CD4-positive, alpha-beta memory T cell (primary cell): ENCODE measurements around the gene SLC29A4. TPM values are rescaled to one million over a fixed set of nuclear protein-coding genes. Genes with fewer than 3 reads are reported as not detected.
"Not testable (repeated sequence)": the region's sequence is repeated elsewhere in the genome, so short reads cannot be mapped to it uniquely, and the experiment has no call there.

Source experiments
- CTCF ChIA-PET: fragments of 350-600 bp; sonication (Branson Sonifier 250); formaldehyde crosslinking; loops from one replicate; lab custom pipeline; 2021; ENCODE audit warnings: inconsistent platforms; ENCODE audit not compliant: partially characterized antibody; lab: Charles Lee
- POLR2A ChIA-PET: fragments of 350-600 bp; sonication (Branson Sonifier 250); formaldehyde crosslinking; loops from one replicate; lab custom pipeline; 2021; ENCODE audit not compliant: partially characterized antibody; lab: Charles Lee
- DNase-seq, 5 donors: peaks; one replicate each; pipeline versions ENCODE4 v3.0.0 to v3.0.0-alpha.2; 2020 to 2022; ENCODE audit warnings: mixed read lengths in 1 of 5
- H3K27ac ChIP-seq: one replicate; pipeline ENCODE4 v1.7.0; 2013; ENCODE audit warnings: low read depth, low read length
- H3K27me3 ChIP-seq: 2 replicates; pipeline ENCODE4 v1.7.0; 2013; ENCODE audit warnings: mild to moderate bottlenecking, low read length, moderate library complexity; ENCODE audit not compliant: insufficient read depth
- H3K36me3 ChIP-seq: 2 replicates; pipeline ENCODE4 v1.7.0; 2013; ENCODE audit warnings: mild to moderate bottlenecking, low read length, moderate library complexity; ENCODE audit not compliant: insufficient read depth
- H3K4me1 ChIP-seq: 2 replicates; pipeline ENCODE4 v1.7.0; 2013; ENCODE audit warnings: mild to moderate bottlenecking, low read length, moderate library complexity; ENCODE audit not compliant: insufficient read depth
- H3K4me3 ChIP-seq, 2 donors: one replicate each; pipeline ENCODE4 v1.7.0; 2013; ENCODE audit warnings: low read length in 2 of 2, mild to moderate bottlenecking in 1 of 2
- H3K9me3 ChIP-seq, 2 donors: one replicate each; pipeline ENCODE4 v1.7.0; 2013; ENCODE audit warnings: low read length in 2 of 2, control low read depth in 1 of 2; ENCODE audit not compliant: control insufficient read depth in 1 of 2
- H3K27ac Mint-ChIP-seq, 7 donors: one replicate each; pipeline ENCODE4 v1.8.0; 2020 to 2021; ENCODE audit warnings: mixed read lengths in 7 of 7, mild to moderate bottlenecking in 6 of 7, inconsistent platforms in 3 of 7, moderate library complexity in 3 of 7
- H3K27me3 Mint-ChIP-seq, 2 donors: one replicate each; pipeline ENCODE4 v1.8.0; 2020 to 2021; ENCODE audit warnings: mixed read lengths in 2 of 2
- H3K36me3 Mint-ChIP-seq, 2 donors: one replicate each; pipeline ENCODE4 v1.8.0; 2020 to 2021; ENCODE audit warnings: mixed read lengths in 2 of 2, inconsistent platforms in 1 of 2, mild to moderate bottlenecking in 1 of 2
- H3K4me1 Mint-ChIP-seq, 4 donors: one replicate each; pipeline ENCODE4 v1.8.0; 2020 to 2021; ENCODE audit warnings: mixed read lengths in 4 of 4, mild to moderate bottlenecking in 1 of 4
- H3K4me3 Mint-ChIP-seq, 8 donors: one replicate each; pipeline ENCODE4 v1.8.0; 2020 to 2021; ENCODE audit warnings: mixed read lengths in 8 of 8, mild to moderate bottlenecking in 7 of 8, moderate library complexity in 6 of 8, inconsistent platforms in 3 of 8
- H3K9me3 Mint-ChIP-seq, 8 donors: one replicate each; pipeline ENCODE4 v1.8.0; 2020 to 2021; ENCODE audit warnings: mixed read lengths in 8 of 8, mild to moderate bottlenecking in 5 of 8, inconsistent platforms in 3 of 8, moderate library complexity in 1 of 8
- intact Hi-C: fragments of 100-400 bp; cut with micrococcal nuclease; formaldehyde crosslinking; loops from one replicate; pipeline ENCODE4 v1.15.1; 2023
- polyA plus RNA-seq, 2 donors: library from polyadenylated mRNA; unstranded; fragments of 300-500 nt; fragmentation: Illumina TruSeq; gene quantifications; one replicate each; pipeline ENCODE4 v1.2.3, GENCODE V29; 2021
- total RNA-seq, 2 experiments: library from RNA; stranded (reverse); gene quantifications; one replicate each; pipeline ENCODE4 v1.2.3, GENCODE V29; 2021

The SLC29A4 gene
- total and polyA plus RNA-seq, 4 experiments from 2014 or later, result 0.36 to 0.82 (median 0.63) TPM

- ChIA-PET POLR2A (no interaction called here), CTCF (no interaction called here)
- Mint-ChIP-seq H3K4me1 (no peaks in the 10 kb centered on the region), H3K36me3 (no peaks in the 10 kb centered on the region), H3K27ac (no peak overlapping the region), H3K27me3 (peaks cover 4 to 15% of the 10 kb centered on the region in 2 donors), H3K9me3 (no peaks in the 10 kb centered on the region), H3K4me3 (peak overlapping the region in 6 of 8 donors; percentile 38 to 71 (median 62))
- no peaks in the 10 kb centered on the region for H3K27me3 ChIP-seq
- no peaks in the 10 kb centered on the region for H3K36me3 ChIP-seq
- no peaks in the 10 kb centered on the region for H3K9me3 ChIP-seq
- H3K4me3 ChIP-seq, result no peak overlapping the region
- H3K27ac ChIP-seq, result no peak overlapping the region
- intact Hi-C loops, result no loop called here
- no peak for DNase-seq
- peaks cover 5% of the 10 kb centered on the region for H3K4me1 ChIP-seq
These were observed 1.9 kb downstream of the SLC29A4 start for GRCh38 chr7:5284304-5285281.

- CTCF ChIA-PET, result no interaction called here
- no peaks in the 10 kb centered on the region for H3K27me3 ChIP-seq
- H3K36me3 ChIP-seq, result no peaks in the 10 kb centered on the region
- no peak overlapping the region for H3K27ac ChIP-seq
- intact Hi-C loops, result no loop called here
- H3K4me3 ChIP-seq, result no peak overlapping the region
- DNase-seq, result no peak
- H3K27me3 Mint-ChIP-seq, result peaks cover 4 to 10% of the 10 kb centered on the region in 2 donors
- no peaks in the 10 kb centered on the region for H3K9me3 ChIP-seq
- no peaks in the 10 kb centered on the region for H3K9me3 Mint-ChIP-seq
- no peak overlapping the region for H3K4me3 Mint-ChIP-seq
- H3K4me1 ChIP-seq, result peaks cover 5% of the 10 kb centered on the region
- no peaks in the 10 kb centered on the region for H3K36me3 Mint-ChIP-seq
- POLR2A ChIA-PET, result no interaction called here
- no peak overlapping the region for H3K27ac Mint-ChIP-seq
- no peaks in the 10 kb centered on the region for H3K4me1 Mint-ChIP-seq
These were observed 4.2 kb downstream of the SLC29A4 start for GRCh38 chr7:5286933-5287332.

- POLR2A ChIA-PET, H3K4me1 Mint-ChIP-seq, H3K27ac Mint-ChIP-seq, CTCF ChIA-PET, H3K9me3 Mint-ChIP-seq, H3K4me3 Mint-ChIP-seq, H3K36me3 ChIP-seq, intact Hi-C loops, H3K4me3 ChIP-seq, DNase-seq, H3K27me3 ChIP-seq, H3K36me3 Mint-ChIP-seq, H3K27ac ChIP-seq, H3K4me1 ChIP-seq, H3K9me3 ChIP-seq: not testable (repeated sequence)
- peaks cover 4 to 10% of the 10 kb centered on the region in 2 donors for H3K27me3 Mint-ChIP-seq
These were observed 4.6 kb downstream of the SLC29A4 start for GRCh38 chr7:5287373-5287772.

GRCh38 chr7:5287802-5288201 lies 5.1 kb downstream of the SLC29A4 start:
- H3K4me1 Mint-ChIP-seq, result no peaks in the 10 kb centered on the region
- intact Hi-C loops, result no loop called here
- CTCF ChIA-PET, result no interaction called here

GRCh38 chr7:5288560-5288959 lies 5.8 kb downstream of the SLC29A4 start:
- H3K9me3 Mint-ChIP-seq, H3K36me3 Mint-ChIP-seq, H3K27ac Mint-ChIP-seq, CTCF ChIA-PET, DNase-seq, H3K27me3 ChIP-seq, H3K4me1 ChIP-seq, H3K9me3 ChIP-seq, POLR2A ChIA-PET, H3K4me1 Mint-ChIP-seq, H3K36me3 ChIP-seq, H3K4me3 ChIP-seq, H3K27ac ChIP-seq, H3K4me3 Mint-ChIP-seq, intact Hi-C loops: not testable (repeated sequence)
- peaks cover 4 to 10% of the 10 kb centered on the region in 2 donors for H3K27me3 Mint-ChIP-seq

More at GRCh38 chr7:5287802-5288201, 5.1 kb downstream of the SLC29A4 start:
- H3K27ac ChIP-seq, result no peak overlapping the region
- Mint-ChIP-seq H3K9me3 (no peaks in the 10 kb centered on the region), H3K27ac (no peak overlapping the region), H3K36me3 (no peaks in the 10 kb centered on the region), H3K27me3 (peaks cover 4 to 10% of the 10 kb centered on the region in 2 donors), H3K4me3 (no peak overlapping the region)
- DNase-seq, result no peak
- H3K36me3 ChIP-seq, result no peaks in the 10 kb centered on the region
- H3K9me3 ChIP-seq, result no peaks in the 10 kb centered on the region
- POLR2A ChIA-PET, result no interaction called here
- H3K4me1 ChIP-seq, result peaks cover 5% of the 10 kb centered on the region
- no peak overlapping the region for H3K4me3 ChIP-seq
- H3K27me3 ChIP-seq, result no peaks in the 10 kb centered on the region

GRCh38 chr7:5289355-5289754 lies 6.6 kb downstream of the SLC29A4 start:
- Histone ChIP-seq H3K27ac (no peak overlapping the region), H3K4me3 (no peak overlapping the region), H3K4me1 (no peaks in the 10 kb centered on the region), H3K36me3 (no peaks in the 10 kb centered on the region), H3K27me3 (no peaks in the 10 kb centered on the region), H3K9me3 (no peaks in the 10 kb centered on the region)
- no peak overlapping the region for H3K4me3 Mint-ChIP-seq
- H3K4me1 Mint-ChIP-seq, result peaks cover 0 to 2% (median 0%) of the 10 kb centered on the region in 4 donors
- intact Hi-C loops, result no loop called here
- POLR2A ChIA-PET, result no interaction called here
- H3K9me3 Mint-ChIP-seq, result peaks cover 0 to 4% (median under 1%) of the 10 kb centered on the region in 8 donors
- no peak for DNase-seq
- H3K36me3 Mint-ChIP-seq, result no peaks in the 10 kb centered on the region
- H3K27me3 Mint-ChIP-seq, result peaks cover 2 to 8% of the 10 kb centered on the region in 2 donors
- no peak overlapping the region for H3K27ac Mint-ChIP-seq
- CTCF ChIA-PET, result no interaction called here

GRCh38 chr7:5291301-5291700 lies 8.6 kb downstream of the SLC29A4 start:
- H3K9me3 Mint-ChIP-seq, result peaks cover 0 to 20% (median 7%) of the 10 kb centered on the region in 8 donors
- no peak overlapping the region for H3K27ac Mint-ChIP-seq
- Histone ChIP-seq H3K4me1 (no peaks in the 10 kb centered on the region), H3K36me3 (no peaks in the 10 kb centered on the region), H3K27ac (no peak overlapping the region), H3K9me3 (no peaks in the 10 kb centered on the region), H3K27me3 (no peaks in the 10 kb centered on the region), H3K4me3 (no peak overlapping the region)
- ChIA-PET CTCF (no interaction called here), POLR2A (no interaction called here)
- intact Hi-C loops, result no loop called here
- peaks cover 0 to 4% (median 1%) of the 10 kb centered on the region in 4 donors for H3K4me1 Mint-ChIP-seq
- DNase-seq, result no peak
- H3K36me3 Mint-ChIP-seq, result no peaks in the 10 kb centered on the region
- peaks cover 0 to 9% of the 10 kb centered on the region in 2 donors for H3K27me3 Mint-ChIP-seq
- H3K4me3 Mint-ChIP-seq, result no peak overlapping the region
